ENCODE results near the gene MIGA1.

The MIGA1 gene

DNA sequence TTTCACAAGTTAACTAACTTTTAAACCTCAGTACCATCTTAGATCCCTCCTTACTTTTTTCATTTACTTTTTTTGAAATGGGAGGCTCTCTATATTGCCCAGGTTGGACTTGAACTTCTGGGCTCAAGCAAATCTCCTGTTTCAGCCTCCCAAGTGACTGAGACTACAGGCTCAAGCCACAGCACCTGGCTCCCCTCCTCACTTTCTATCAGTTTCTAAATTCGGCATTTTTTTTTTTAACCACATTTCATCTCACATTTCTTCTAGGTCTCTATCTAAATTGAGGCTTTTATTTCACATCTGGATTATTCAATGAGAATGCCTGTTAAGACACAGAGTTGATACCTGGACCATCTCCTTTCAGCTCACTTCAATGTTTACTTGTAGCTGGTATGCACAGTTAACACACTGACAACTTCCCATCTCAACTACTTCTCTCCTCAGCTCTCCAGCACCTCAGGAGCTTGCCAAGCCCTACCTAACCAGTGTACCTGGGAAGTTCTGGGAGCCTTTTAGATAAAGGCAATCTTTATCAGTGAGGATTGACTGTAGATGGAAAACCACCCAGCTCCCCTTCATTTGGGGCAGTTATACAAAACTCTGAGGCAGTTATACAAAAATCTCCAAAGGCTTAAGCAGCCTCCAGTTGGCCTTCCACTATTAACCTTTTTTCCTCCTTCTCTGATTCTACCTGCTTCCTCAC, 23.2 kb upstream of the MIGA1 start:
- ChIA-PET POLR2A (no interaction called here), CTCF (interaction anchor here (0.9 to 2.1 kb wide), 6 partner anchors 14 to 359 kb away, joined by 3 to 7 read pairs (median 4); partner anchors contain the start of gene MIGA1)
- no peak for TF ChIP-seq CTCF (IDR thresholded peaks at IDR 0.05; ENCODE audit: control extremely low read depth, extremely low read depth, low read depth, missing control alignments)
- DNase-seq (ENCODE audit: extremely low spot score), result no peak

DNA sequence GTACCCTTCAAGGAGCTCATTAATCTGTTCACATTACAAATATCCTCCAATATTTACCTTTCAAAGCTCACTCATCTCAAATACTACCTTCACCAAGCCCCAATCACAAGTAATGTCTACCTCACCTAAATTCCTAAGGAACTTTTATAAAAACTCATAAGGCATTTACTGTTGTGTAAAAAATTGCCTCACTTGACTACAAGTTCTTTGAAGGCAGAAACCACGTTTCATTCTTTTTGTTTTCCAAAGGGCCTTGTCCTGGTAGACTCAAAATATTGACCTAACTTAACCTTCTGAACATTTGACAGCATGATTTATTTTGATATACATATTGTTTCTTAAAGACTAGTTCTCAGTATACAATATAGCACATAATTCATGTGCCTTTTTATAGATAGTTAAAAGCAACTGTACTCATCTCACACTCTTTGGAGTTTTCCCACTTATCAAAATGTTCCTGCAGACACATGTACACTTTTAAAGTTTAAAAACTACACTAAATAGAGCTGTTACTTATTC, 22.3 kb upstream of the MIGA1 start:
- TF ChIP-seq CTCF (IDR thresholded peaks at IDR 0.05; ENCODE audit: control extremely low read depth, extremely low read depth, low read depth, missing control alignments), result no peak
- no peak for DNase-seq (ENCODE audit: extremely low spot score)
- POLR2A ChIA-PET, result no interaction called here
- CTCF ChIA-PET, result interaction anchor here (1.0 to 2.1 kb wide), 5 partner anchors 13 to 74 kb away, joined by 3 to 7 read pairs (median 3); partner anchors contain the start of gene MIGA1

GRCh38 chr1:77757603-77758002, 21.8 kb upstream of the MIGA1 start:
- no peak for DNase-seq (ENCODE audit: extremely low spot score)
- POLR2A ChIA-PET, result no interaction called here
- CTCF ChIA-PET, result interaction anchor here (1.0 to 2.1 kb wide), 3 partner anchors 22 to 75 kb away, joined by 3 to 7 read pairs (median 3); partner anchors contain the start of gene MIGA1
- no peak for TF ChIP-seq CTCF (IDR thresholded peaks at IDR 0.05; ENCODE audit: control extremely low read depth, extremely low read depth, low read depth, missing control alignments)

GRCh38 chr1:77759071-77760028, 20.1 kb upstream of the MIGA1 start, which contains the start of gene USP33:
Gene USP33, minus strand, starts transcription at chr1:77759852. Its CDS starts 18,155 bp downstream, at chr1:77741697.
- DNase-seq (ENCODE audit: extremely low spot score), result peak; percentile 94
- CTCF ChIA-PET, result no interaction called here
- POLR2A ChIA-PET, result interaction anchor here (1.3 kb wide), 1 partner anchor 10 kb away, joined by 3 read pairs; no protein-coding TSS in a partner anchor
- no peak for TF ChIP-seq CTCF (IDR thresholded peaks at IDR 0.05; ENCODE audit: control extremely low read depth, extremely low read depth, low read depth, missing control alignments)

- ChIA-PET POLR2A (no interaction called here), CTCF (no interaction called here)
- no peak for TF ChIP-seq CTCF (IDR thresholded peaks at IDR 0.05; ENCODE audit: control extremely low read depth, extremely low read depth, low read depth, missing control alignments)
- no peak for DNase-seq (ENCODE audit: extremely low spot score)
Observed at GRCh38 chr1:77762072-77762476, 17.4 kb upstream of the MIGA1 start.

DNA sequence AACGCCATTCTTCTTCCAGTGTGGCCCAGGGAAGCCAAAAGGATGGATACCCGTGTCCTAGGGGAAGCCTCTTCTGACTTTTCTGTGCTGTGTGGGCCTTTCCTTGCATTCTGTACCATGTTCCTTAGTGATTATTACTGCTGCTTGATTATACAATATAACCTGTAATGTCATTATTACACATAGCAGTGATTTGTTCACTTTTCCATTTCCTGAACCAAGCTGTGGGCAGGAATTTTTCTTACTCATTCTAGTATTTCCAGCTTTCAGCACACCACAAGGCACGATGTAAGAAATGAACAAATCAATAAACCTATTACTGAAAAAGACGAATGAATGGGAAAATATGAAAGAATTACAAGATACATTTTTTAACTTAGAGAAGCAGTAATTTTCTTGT, 11.4 kb upstream of the MIGA1 start:
- TF ChIP-seq CTCF (IDR thresholded peaks at IDR 0.05; ENCODE audit: control extremely low read depth, extremely low read depth, low read depth, missing control alignments), result no peak
- ChIA-PET POLR2A (interaction anchor here (0.5 kb wide), 1 partner anchor 34 kb away, joined by 5 read pairs; no protein-coding TSS in a partner anchor), CTCF (no interaction called here)
- no peak for DNase-seq (ENCODE audit: extremely low spot score)
